ENCODE measurements around the gene OPCML.
A peak's percentile ranks its signal among the peaks of the same experiment; 100 is the strongest.

Gene OPCML

DNA sequence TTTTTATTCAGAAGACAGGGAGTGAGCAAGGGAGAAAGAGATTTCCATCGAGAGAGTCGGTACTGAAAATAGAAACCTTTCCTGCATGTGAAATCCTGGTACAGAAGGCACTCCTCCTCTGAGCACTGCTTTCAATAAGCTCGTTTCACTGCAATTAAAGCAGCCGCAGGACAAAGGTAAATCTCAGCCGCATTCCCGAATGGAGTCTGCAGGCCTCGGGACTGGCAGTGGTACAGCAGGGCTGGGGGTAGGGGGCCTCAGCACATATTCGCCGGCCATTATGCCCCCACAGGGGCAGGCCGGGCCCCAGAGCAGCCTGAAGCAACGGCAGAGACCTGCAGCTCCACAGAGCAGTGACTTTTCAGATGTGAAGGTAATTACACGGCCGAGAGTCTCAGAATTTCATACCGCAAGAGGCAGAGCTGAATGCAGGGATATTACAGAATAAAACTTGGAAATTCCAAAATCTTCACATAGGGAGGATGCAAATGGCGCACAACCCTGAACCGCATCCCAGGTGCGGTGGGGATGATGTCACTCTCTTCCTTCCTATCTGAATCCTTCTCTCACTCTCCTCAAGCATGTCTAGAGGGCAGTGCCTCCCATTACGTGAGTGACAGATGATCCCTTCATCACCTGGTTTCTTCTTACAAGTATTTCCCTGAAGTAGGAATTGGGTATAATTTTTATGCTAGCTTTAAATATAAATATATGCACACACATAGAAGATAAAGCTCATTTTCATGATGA lies 622.1 kb downstream of the OPCML start:
- no peak for DNase-seq

GRCh38 chr11:132909021-132909606 lies 623.2 kb downstream of the OPCML start:
- no peak for DNase-seq

DNA sequence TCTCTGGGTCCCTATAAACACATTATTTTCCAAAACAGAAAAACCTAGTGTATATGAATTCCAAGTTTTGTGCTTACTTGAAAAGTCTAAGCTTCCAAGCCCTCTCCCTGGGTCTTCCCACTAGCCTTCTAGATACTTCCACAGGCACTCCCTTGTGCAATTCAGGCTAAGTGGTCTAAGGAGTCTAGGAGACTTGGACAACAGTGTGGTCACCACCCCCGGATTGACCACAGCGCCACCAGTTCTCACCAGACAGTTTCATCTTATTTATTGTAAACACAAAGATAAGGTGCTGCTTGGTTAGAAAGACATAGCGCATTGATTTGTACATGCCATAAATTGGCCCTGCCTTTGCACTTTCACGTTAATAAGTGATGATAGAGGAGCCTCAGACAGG lies 623.9 kb downstream of the OPCML start:
- DNase-seq = no peak

DNA sequence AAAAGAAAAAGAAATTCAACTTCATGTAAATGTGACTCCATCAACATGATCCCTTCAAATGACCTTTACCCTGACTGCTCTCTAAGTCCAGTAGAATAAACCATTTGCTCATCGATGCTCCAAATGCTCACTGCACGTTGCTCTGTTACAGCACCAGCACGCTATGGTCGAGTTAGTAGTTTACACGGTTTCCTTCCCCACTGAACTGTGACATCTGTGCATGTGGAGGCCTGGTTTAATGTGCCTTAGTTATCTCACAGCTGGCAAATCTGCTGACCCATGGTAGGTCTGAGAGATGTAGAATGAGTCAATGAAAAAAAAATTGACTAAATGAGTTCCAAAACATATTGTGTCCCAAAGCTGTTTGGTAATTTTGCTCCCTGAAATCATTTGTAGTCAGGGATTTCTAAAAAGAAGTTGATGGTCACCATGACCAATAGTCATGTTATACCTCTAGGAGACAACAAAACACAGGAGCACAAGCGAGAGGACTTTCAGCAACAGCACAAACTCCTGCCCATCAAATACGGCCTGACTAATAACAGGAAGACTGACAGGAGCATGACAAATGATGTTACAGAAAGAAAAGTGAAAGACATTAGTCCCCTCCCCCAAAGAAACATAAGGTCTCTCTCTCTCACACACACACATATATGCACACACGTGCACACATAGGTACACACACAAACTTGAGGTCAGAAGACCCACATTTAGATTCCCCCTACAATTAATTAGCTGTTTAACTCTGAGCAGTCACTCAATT lies 624.5 kb downstream of the OPCML start:
- DNase-seq = no peak

- DNase-seq = no peak
Measured at GRCh38 chr11:132904607-132905006, 627.7 kb downstream of the OPCML start.

- DNase-seq = no peak
Measured at GRCh38 chr11:132904091-132904490, 628.2 kb downstream of the OPCML start.

DNA sequence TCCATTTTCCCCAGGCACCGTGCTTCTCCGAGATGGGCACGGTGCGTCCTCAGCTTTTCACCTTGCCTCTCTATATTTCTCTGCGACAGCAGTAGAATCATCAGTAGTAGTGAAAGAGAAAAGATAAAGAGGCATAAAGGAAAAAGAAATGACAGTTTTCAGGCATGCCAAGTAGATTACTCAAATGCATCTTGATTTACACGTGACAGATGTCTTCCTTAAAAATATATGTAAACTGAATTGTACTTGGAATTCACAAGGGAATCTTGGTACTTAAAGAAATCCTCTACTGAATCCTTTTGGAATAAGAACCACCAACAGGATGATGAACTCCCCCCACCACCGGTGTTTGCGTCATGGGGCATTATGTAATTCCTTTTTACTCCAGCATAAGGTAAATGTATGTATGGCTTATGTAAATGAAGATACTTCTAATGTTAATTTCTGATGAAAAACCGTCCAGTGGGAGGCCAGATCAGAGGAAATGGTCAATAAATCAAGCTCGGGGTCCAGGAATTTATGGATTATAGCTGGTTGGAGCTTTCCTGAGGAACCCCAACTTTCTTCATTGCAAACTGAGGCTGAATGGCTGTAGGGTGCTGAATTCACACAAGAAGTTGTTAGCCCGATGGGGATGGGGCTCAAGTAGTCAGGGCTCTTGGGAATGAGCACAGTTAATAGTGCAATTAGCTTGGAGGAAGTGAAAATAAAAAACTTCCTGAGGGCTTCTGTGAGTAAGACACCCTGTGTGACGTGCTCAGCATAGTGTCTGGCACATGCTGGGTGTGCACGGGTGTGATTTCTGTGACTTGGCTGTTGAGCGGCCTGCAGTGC lies 630.4 kb downstream of the OPCML start:
- DNase-seq = no peak

DNA sequence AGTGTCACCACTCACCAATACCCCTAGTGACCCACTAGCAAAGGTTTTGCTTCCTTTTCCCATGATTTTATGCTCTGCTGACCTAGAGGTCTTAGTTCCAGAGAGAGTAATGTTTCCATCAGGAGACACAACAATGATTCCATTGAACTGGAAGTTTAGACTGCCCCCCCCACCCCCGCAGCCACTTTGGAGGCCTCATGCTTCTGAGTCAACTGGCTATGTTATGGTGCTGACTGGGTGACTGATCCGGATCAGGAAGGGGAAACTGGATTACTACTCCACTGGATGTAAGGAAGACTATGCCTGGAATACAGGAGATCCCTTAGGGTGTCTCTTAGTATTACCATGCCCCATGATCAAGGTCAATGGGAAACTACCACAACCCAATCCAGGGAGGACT lies 633.6 kb downstream of the OPCML start:
- DNase-seq = no peak

DNA sequence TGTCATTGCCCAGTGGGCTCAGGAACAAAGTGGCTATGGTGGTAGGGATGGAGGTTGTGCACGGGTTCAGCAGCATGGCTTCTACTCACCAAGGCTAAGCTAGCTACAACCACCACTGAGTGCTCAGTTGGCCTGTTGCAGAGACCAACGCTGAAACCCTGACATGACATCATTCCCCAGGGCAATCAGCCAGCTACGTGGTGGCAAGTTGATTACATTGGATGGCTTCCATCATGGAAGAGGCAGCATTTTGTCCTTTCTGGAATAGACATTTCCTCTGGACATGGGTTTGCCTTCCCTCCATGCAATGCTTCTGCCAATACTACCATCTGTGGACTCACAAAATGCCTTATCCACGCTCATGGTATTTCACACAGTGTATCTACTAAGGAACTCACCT lies 634.3 kb downstream of the OPCML start:
- peak; percentile 71 for DNase-seq

DNA sequence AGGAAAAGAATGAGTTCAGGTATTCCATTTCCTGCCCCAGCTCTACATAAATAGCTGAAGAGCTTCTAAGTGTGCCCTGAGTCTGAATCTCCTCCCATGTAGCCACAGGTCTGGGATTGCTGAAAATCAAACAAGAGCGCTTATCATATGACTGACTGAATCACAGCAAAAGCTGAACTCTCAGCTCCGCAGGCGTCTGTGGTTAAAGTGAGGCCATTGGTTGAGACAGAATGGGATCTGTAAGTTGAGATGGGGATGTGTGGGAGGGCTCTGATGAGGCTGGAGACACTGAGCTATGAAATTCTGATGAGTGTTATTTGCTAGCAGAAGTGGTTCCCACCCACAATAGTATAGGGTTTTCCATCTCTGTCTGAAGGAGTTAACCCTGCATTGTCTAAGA lies 637.0 kb downstream of the OPCML start:
- DNase-seq = no peak

DNA sequence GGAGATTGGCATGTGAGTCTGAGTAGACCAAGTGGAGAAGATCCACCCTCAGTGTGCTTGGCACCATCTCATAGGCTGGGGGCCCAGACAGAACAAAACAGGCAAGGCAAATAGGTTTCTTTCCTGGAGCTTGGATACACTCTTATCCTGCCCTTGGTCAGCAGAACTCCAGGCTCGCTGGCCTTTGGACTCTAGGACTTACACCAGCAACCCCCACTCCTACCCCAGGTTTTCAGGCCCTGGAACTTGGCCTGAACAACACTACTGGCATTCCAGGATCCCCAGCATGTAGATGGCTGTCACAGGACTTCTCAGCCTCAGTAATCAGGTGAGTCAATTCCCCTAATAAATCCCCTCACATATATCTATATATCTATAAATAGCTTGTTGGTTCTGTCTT lies 637.7 kb downstream of the OPCML start:
- DNase-seq = no peak

GRCh38 chr11:132892876-132893275 lies 639.4 kb downstream of the OPCML start:
- no peak for DNase-seq

- DNase-seq = peak; percentile 80
Measured at GRCh38 chr11:132888226-132888625, 644.1 kb downstream of the OPCML start.

- peak; percentile 83 for DNase-seq
Measured at GRCh38 chr11:132886335-132886734, 646.0 kb downstream of the OPCML start.

- no peak for DNase-seq
Measured at GRCh38 chr11:132883241-132883640, 649.1 kb downstream of the OPCML start.

GRCh38 chr11:132881622-132882021 lies 650.7 kb downstream of the OPCML start:
- no peak for DNase-seq

DNA sequence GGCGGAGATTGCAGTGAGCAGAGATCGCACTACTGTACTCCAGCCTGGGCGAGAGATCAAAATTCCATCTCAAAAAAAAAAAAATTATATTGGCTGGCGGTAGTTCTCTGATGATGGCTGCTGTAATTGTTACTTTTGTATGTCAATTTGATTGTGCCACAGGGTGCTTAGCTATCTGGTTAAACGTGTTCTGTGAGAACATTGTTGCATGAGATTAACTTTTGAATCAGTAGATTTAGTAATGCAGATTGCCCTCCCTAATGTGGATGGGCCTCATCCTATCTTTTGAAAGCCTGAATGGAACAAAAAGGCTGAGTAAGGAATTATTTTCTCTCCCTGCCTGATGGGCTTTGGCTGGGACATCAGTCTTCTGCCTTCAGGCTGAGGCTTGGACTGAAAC lies 654.2 kb downstream of the OPCML start:
- DNase-seq = no peak

DNA sequence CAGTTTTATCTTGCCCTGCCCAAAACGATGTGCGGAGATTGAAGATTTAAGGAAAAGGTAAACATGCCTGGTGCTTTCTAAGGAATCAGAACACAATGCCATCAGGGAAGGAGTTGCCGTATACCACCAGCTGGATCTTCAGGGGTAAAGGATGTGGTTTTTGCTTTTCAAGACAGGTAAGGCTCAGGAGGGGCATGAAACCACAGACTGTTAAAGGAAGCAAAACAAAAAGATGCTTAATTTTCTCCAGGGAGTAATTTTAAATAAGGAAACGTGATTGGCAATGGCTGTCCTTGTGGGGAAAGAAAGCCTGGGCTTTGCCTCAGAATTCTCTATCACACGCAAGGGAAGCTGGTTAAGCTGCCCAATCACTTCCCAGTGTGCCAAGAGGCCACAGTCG lies 655.6 kb downstream of the OPCML start:
- no peak for DNase-seq

DNA sequence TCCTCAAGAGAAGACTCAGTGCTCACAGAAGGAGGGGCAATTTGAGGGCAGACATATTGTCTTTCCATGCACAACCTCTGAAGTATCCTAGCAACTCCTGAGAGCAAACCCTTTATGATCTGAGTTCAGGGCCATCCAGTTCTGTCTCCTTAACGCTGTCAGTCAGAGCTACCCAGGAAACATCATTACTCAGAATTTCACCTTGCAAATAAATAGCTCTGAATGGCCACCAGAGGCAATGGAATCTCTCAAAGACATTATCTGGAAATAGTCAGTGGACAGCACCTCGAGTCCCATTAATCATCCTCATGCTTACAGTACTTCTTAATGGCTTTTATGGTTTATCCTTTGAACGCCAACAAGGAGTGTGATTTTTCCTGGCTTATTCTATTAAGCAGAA lies 656.1 kb downstream of the OPCML start:
- no peak for DNase-seq

DNA sequence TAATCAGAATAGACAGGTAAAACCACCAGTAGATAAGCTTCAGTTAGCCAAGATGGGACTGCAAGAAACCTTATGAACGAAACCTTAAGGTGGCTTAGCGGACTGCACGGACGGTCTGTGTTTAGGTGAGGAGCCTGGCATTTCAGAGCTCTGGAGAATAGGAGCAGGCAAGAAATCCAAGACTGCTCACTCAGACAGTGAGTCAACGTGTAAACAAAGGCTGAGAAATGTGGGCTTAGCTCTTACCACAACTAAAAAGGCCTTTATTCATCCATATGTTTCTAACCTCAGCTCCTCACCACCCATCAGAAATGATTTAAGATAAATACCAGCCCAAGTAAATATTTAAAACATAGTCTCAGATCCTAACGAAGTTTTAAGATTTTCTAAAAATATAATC lies 657.7 kb downstream of the OPCML start:
- DNase-seq = peak; percentile 75

DNA sequence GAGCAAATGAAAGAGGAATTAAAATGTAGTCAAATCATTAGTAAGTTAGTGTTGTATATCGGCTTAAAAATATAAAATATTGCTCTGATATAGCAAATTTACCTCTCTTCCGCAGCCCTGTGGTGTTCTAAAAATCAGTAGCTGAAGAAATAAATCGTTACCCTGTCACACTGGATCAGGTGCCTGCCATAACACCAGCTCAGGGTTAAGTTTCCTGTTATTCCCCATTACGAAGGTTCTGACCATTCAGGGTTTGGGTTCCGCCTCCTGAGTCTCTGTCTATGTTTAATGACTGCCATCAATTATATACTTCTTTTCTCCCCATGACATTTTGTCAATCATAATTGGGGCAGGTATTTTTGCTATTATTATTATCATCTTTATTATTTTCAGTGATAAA lies 658.5 kb downstream of the OPCML start:
- DNase-seq = no peak

DNA sequence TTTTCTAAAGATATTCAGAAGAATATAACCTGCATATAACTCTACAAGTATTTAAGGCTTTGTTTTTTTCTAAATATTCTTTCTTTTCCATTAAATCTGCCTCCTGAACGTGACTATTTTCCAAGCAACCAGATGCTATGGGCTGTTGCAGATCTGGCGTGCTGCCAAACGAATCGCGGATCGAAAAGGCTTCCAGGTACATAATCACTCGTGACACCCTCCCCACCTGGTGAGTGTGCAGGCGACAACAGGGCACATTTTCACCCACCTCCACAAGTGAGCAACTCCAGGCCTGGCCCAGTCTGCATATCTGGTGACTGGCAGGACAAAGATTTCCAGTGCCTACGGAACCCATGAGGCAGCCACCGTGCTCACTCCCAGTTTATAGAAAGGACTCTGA lies 660.1 kb downstream of the OPCML start:
- no peak for DNase-seq

Measured in EL (cell line).